Effector CD8-positive, alpha-beta T cell (primary cell): ENCODE data around the gene NIPA2.

Source experiments
- DNase-seq: peaks from one replicate; lab custom pipeline; 2025; lab: John Stamatoyannopoulos, UW

The NIPA2 gene

GRCh38 chr15:22877607-22878006 is 39.1 kb downstream of the NIPA2 start:
- DNase-seq = no peak

DNA sequence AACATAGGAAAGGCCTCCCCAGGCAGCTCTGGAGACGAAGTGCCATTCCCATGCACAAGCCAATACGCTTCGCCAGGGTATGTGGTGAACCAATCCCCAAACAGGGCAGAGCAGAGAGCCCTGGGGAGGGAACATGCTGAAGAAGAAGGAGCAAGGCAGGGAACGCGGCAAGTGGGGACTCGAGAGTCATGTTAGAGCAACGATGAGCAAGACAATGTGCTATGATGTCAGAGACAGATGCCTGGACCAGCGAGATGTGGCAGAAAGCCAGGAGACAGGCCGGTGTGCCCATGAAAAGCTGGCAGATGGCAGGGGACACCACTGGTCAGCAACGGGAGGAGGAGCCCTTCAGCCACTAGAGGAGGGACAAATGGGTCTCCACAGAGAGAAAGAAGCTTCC is 39.6 kb downstream of the NIPA2 start:
- DNase-seq = no peak

GRCh38 chr15:22880068-22880980 is 41.9 kb downstream of the NIPA2 start:
- DNase-seq = no peak

DNA sequence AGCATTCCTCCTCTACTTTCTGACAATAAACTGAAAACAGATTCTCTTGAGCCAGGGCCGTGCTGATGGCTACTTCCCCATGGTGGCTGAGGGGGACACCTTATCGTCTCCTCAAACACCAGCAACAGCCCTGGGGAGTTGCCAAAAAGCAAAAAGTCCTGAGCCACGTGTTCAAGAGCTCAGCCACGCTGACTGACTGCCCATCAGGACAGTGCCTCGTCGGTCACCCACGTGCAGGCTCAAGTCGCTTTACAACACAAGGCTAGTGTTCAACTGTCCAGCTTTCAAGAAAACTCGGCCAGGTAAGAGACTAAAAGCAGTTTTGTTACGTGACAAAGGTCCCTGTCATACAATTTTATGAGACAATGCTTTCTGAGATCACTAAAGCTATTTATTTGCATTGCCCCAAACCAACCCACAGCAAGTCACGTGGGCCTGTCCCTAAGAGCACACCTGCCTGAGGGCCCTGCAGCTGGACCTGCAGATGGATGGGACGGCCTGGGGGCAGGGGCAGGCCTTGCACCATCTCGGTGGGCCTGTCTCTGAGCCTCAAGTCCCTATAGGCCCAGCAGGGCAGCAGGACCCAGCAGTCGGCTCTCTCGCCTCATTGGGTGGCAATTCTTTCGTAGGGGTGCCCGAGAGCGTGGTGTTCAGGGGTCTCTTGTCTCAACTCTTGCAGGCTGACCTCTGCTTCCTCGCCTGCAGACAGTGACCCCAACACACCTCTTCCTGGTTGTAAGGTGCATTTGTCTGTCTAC is 42.7 kb downstream of the NIPA2 start:
- no peak for DNase-seq

GRCh38 chr15:22881739-22882440 is 43.4 kb downstream of the NIPA2 start:
- no peak for DNase-seq

- DNase-seq = no peak
Observed at GRCh38 chr15:22883196-22883595, 44.7 kb downstream of the NIPA2 start.

- no peak for DNase-seq
Observed at GRCh38 chr15:22884344-22884743, 45.9 kb downstream of the NIPA2 start.

GRCh38 chr15:22885120-22885519 is 46.7 kb downstream of the NIPA2 start:
- DNase-seq = no peak

DNA sequence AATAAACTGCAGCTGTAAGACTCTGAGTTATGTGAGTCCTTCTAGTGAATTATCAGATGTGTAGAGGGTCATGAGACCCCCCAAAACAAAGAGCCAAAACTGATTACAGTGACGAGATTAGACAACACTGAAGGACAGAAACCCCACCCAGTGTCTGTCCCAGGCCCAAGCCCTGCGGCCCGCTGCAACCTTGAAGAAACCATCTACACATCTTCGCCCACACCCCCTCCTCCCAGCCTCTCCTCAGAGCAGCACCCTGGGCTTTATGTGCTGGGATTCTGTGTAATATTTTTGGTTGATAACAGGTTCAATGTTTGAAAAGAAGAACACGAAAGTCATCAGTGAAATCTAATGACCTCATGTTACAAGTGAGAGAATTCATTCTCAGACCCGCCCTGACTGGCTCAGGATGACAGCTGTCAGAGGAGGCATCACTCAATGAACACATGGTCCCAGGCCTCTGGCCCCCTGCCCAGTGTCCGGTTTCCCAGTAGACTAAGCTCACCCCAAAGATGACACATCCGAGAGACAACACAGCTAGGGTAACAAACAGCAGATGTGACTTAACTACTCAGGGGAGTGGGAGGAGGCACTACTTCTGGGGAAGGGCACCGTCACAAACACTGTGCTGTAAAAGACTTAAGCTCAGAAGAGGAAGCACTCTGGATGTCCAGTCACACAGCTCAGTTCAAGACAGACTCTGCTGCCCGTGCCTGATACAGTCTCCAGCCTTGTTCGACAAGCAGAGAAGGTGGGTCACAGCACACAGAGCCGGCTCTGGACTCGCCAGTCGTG is 48.9 kb downstream of the NIPA2 start:
- no peak for DNase-seq

GRCh38 chr15:22888120-22888859 is 49.8 kb downstream of the NIPA2 start:
- DNase-seq = no peak

- DNase-seq = no peak
Observed at GRCh38 chr15:22889146-22889818, 50.8 kb downstream of the NIPA2 start.

DNA sequence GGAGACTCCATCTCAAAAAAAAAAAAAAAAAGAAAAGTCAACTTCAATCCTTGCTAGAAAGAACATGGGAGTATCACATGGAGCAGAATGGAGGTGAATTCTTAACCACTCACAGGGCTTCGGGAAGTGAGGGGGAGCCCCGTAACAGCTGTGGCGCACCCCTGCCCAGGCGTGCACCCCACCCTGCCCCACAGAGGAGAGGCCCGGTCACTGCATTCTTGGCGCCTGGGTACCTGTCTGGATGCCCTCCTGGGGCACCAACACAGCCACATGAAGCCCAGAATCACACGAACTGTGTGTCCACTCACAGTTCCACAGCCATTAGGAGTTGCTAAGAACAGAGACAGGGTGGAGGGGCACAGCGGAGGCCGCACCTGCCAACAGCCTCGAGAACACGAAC is 51.8 kb downstream of the NIPA2 start:
- DNase-seq = no peak

DNA sequence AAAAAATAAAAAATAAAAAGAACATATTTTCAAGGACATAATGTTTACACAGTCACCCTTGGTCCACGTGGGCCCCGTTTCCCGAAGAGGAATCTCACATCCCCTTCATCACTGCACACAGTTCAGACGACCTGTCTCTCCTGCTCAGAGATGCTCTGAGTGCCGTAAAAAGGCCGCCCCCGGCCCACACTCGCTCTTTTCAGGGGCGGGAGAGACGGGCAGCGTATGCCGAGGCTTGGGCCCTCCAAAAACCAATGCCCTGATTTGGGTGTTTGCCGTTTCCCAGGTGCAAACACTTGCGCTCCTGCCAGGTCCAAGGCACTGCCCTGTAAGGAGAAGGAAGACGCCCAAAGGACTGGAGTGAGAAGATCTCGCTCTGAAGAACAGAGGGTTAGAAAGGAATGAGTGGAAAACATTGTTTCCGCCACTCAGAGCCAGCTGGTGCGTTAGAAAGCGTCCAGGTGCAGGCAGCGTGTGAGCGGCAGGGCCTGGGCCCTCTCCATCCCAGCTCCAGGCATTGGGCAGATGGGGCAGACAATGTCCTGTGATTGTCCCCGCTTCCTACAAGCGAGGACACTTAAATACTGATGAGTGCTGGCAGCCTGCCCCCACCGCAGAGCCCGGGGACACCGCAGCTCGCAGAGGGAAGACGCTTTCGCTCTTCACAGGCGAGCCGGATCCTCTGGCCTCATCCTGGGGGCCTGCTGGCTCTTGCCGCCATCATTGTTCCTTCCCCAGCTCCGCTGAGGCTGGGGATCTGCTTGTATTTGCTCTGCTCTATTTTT is 53.2 kb downstream of the NIPA2 start:
- DNase-seq = no peak

GRCh38 chr15:22892333-22892732 is 53.9 kb downstream of the NIPA2 start:
- DNase-seq = no peak

- DNase-seq = no peak
Observed at GRCh38 chr15:22893081-22893480, 54.6 kb downstream of the NIPA2 start.

GRCh38 chr15:22893881-22894280 is 55.4 kb downstream of the NIPA2 start:
- DNase-seq = no peak

DNA sequence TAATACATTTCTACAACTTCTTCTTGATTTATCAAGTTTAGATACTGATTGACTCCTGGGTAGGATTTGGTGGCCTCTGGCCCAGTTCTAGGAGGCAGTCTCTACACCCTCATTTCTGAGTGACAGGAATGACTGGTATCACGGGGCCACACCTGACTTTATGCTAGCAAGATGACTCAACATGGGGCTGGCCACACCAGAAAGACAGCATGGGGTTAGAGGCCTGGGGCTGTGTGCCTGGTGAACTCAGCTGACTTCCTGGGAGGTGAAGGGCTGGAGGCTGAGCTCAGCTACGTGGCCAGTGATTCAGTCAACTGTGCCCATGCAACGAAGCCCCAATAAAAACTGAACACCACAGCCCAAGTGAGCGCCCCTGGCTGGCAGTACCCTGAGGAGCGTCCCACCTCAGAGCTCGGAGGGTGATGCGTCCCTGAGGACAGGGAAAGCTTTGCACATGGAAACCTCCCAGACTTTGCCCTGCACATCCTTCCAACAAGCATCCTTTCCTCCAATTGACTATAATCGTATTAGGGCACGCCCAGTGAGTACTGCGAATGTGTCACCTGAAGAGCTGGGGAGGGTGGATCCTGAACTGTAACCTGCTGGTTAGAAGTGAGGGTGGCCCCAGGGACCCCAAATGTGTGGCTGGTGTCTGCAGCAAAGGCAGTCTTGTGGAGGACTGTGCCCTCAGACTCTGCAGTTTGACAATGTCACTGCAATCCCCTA is 57.2 kb downstream of the NIPA2 start:
- DNase-seq = no peak

DNA sequence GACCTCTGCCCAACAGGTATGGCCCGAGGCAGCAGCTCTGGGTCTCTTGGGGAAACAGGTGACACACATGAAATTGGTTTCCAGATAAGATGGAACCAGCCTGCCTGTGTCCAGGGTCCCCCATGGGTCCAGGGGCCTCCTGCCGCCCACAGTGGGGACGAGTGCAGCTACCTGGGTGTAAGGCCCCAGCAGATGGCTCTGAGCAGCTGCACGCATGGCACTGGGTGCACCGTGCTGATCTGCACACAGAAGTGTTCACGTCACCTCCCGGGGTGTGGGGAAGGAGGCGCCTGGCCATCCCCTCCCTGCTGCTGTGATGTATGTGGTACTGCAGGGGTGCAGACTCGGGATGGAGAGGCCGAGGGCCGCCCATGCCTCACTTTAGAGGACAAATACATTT is 63.6 kb downstream of the NIPA2 start:
- no peak for DNase-seq

DNA sequence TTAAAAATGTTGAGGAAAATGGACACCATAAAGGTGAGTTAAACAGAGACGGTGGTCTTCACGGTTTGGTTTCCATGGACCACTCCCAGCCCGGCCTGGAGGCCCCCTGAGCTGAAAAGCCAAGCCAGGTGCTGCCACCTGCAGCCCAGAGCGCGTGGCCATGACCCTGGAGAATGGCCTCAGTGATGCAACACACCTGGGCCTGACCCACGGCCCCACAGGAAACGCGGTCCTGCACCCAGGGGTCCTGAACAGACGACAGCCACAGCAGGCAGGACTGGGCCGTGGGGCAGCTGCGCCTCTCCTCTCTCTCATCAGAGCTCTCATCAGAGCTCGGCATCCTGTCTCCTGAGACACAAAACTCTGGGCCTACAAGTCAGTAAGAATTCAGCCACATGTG is 64.1 kb downstream of the NIPA2 start:
- DNase-seq = no peak
